WI38 (cell line): ENCODE measurements around the gene CD300H.

Experiments
- H3K4me3 ChIP-seq: 2 replicates; pipeline ENCODE4 v1.5.1; 2011; ENCODE audit warnings: low read depth, mild to moderate bottlenecking, control low read depth, low read length
- TF ChIP-seq, protein P1 (sequence below): IDR thresholded peaks from 2 replicates; pipeline ENCODE4 v1.5.1; 2012; ENCODE audit warnings: low read depth, mild to moderate bottlenecking, control low read depth, low read length

Gene CD300H

DNA sequence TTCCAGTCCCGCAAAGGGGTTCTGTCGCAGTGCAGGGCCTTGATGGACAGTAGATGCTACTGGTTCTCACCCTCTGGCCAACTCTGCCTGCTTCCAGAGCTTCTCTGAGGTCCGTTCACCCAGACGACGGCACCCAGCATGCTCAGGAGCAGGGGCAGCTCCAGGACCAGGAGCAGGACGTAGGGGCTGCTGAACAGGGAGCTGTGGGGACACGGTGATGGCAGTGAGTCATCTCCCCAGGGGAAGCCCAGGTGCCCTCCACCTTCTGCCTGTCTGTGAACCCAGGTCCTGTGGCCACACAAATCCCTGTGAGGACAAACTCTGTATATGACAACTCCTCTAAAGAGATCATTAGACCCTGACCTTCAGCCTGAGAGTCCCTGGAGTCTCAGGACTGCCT lies 18.0 kb downstream of the CD300H start:
- TF ChIP-seq, protein P1, sequence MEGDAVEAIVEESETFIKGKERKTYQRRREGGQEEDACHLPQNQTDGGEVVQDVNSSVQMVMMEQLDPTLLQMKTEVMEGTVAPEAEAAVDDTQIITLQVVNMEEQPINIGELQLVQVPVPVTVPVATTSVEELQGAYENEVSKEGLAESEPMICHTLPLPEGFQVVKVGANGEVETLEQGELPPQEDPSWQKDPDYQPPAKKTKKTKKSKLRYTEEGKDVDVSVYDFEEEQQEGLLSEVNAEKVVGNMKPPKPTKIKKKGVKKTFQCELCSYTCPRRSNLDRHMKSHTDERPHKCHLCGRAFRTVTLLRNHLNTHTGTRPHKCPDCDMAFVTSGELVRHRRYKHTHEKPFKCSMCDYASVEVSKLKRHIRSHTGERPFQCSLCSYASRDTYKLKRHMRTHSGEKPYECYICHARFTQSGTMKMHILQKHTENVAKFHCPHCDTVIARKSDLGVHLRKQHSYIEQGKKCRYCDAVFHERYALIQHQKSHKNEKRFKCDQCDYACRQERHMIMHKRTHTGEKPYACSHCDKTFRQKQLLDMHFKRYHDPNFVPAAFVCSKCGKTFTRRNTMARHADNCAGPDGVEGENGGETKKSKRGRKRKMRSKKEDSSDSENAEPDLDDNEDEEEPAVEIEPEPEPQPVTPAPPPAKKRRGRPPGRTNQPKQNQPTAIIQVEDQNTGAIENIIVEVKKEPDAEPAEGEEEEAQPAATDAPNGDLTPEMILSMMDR: no peak
- no peak overlapping the region for H3K4me3 ChIP-seq

DNA sequence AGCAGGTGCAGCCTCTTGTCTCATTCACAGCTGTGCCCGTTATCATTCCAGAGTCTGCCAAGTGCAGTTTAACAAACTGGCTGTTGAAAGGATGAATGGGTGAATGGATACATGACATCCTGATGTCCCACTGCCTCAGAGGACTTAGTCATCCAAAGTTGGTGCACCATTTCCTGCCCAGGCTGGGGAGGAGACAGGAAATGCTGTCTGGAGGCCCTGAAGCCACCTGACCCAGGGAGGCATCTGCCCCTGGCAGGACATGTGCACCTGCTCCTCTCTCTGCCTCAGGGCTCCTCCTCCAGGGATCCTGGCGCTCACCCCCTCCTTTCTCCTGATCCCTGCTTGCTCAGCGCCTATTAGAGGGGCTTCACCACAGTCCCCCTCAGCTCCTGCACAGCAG lies 19.6 kb downstream of the CD300H start:
- TF ChIP-seq, protein P1: no peak
- no peak overlapping the region for H3K4me3 ChIP-seq

DNA sequence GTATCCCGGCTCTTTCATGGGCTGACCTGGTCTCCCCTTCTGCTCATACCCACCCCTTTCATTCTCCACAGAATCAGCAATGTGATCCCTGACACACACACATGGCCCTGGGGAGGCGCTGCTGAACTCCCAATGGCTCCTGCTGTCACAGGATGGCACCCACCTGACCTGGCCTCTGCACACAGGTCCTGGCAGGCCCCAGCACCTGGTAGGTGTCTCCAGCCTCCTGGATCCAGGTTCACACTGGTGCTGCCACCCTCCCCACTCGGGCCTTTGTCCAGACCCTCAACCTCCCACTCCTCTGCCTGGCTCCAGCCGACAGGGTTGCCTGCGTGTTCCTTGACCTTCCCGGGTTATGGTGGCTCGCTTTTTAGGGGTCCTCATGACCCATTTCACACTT lies 20.0 kb downstream of the CD300H start:
- TF ChIP-seq, protein P1: no peak
- H3K4me3 ChIP-seq: no peak overlapping the region

DNA sequence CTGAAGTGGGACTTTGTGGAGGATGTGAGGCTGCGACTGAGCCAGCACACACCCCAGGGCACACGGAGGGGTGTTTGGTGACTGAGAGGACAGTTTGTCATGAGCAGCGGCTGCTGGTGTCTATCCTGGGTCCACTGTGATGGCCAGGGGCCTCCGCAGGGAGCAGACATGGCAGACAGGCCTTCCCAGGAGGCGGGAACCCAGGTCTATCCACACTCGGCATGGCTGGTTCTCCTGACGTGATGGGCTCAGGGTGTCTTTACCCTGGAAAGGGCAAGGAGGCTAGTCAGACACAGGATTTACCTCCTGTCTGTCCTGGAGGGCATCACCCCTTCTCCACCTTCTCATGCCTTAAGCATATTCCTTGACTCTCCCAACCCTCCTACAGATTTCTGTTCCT lies 20.7 kb downstream of the CD300H start:
- TF ChIP-seq, protein P1: no peak
- no peak overlapping the region for H3K4me3 ChIP-seq

DNA sequence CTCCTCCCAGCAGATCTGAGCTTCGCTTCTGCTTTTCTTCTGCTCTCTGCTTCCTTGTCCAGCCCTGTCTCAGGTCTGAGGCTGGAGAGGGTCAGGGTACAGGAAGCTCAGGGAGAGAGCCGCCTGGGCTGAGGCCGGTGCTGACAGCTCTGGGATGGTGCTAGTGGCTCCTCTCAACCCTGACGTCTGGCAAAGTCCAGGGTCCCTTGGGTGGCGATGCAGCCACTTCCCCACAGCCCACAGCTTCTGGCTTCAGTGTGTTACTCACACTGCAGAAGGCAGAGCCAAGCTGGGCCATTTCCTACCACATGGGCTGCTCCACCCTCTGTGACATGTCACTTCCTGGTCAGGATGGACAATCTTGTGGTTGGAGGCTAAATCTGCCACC lies 21.5 kb downstream of the CD300H start, which contains the start of gene CD300C:
TSS of gene CD300C (minus strand) at position 273 of the 388 bp plus-strand sequence. CDS start 333 bp downstream, outside the sequence.
- H3K4me3 ChIP-seq: no peak within 1 kb of the TSS
- TF ChIP-seq, protein P1: no peak

DNA sequence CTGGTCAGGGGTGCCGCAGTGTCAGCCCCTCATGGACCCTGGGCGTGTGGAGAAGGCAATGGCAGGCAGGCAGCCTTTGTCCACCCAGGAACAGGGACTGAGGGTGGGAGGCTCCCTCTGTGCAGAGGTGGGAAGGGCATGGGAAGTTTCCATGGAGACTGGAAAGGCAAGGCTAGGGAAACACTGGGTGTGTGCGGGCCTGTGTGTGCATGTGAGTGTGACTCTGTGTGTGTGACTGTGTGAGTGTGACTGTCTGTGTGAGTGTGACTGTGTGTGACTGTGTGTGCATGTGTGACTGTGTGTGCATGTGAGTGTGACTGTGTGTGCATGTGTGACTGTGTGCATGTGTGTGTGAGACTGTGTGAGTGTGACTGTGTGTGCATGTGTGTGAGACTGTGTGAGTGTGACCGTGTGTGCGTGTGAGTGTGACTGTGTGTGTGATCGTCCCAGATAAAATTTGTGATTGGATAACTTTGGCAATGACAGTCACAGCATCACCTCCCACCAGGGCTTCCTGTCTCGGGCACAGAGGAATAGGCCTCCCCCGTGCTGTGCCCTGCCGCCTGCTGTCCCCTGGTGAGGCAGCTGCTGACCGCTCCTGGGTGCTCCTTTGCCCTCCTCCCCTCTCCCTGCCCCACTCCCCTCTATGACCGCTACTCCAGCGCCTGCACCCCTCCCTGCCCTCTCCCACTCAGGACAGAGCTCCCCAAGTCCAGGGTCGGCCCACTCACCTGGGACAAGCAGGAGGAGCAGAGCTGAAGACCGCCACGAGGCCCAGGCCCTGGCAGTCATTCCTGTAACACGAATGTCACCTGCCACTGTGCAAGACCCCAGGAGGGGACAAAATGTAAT lies 22.1 kb downstream of the CD300H start:
- no peak overlapping the region for H3K4me3 ChIP-seq
- TF ChIP-seq, protein P1: no peak
